ENCODE results near the gene AHSP.
"Not testable (repeated sequence)": the region's sequence is repeated elsewhere in the genome, so short reads cannot be mapped to it uniquely, and the experiment has no call there.

The AHSP gene

DNA sequence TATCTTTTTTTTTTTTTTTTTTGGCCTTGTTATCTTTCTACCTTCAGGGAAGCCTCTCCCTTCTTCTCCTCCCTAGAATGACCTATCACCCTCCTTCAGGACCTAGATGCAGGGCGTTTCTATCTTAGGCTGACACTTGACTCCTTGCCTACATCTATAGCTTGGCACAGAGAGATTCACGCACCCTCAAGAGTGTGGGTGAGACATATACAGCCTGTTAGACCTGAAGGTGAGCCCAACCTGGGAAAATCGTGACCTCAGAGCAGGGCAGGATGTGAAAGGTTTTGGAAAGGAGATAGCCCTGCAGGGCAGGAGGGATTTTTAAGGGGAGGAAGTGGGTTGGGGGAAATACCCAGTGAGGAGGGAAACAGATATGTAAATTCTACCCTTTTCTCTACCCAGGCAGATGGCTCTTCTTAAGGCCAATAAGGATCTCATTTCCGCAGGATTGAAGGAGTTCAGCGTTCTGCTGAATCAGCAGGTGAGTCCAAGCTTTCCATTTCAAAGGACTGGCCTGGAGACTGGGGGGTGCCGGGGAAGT is at the start of gene AHSP:
AHSP (plus strand) TSS at position 167 of the 541 bp plus-strand sequence; CDS start at position 407, 240 bp downstream.
- no peak for DNase-seq

- no peak for DNase-seq
Observed at GRCh38 chr16:31478956-31479355, 48.7 kb upstream of the AHSP start.

GRCh38 chr16:31479751-31480150 is 47.9 kb upstream of the AHSP start:
- no peak for DNase-seq

DNA sequence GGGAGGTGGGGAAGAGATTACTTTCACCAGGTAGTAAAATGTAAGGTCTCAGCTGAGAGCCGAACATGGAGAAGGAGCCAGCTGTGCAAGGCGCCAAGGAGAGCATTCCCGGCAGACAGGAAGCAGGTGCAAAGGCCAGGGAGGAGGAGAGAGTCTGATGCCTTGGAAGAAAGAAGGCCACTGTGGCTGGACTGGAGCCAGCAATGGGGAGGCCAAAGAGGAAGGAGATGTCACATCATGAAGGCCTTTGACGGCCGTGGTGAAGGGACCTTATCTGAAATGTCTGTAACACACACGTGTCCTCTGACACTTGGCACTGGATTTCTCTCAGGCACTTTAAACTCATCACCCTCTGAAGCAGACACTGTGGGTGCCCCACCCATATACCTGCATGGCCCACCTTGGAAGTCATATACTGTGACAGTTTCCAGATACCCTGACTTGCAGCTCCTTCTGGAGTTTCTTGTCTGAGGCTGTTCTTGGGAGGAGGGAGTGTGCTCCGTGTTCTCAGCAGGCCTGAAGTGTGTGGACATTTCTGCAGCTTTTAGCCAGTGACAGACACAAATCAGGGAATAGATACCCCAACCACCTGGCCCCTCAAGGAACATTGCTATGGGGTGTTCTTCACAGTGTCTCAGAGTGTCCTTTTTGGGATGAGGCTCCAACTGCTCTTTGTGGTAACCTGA is 46.7 kb upstream of the AHSP start:
- DNase-seq, result no peak

DNA sequence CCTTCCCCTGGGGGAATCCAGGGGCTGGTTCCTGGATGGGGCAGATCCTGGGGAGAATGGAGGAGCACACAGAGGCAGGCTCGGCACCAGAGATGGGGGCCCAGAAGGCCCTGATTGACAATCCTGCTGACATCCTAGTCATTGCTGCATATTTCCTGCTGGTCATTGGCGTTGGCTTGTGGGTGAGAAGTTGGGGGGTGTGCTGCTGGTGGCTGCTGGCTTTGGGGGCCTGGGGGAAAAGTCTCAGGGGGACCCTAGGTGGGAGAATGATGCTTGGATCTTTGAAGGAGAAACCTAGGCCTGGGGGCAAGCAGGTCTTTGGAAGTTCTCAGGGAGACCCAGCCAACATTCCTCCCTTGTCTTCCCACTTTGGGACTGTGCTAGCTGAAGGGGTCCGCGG is 44.6 kb upstream of the AHSP start, which contains the start of gene SLC5A2:
SLC5A2 (plus strand) TSS at position 43 of the 400 bp plus-strand sequence; CDS start at position 57, 14 bp downstream.
- no peak for DNase-seq

DNA sequence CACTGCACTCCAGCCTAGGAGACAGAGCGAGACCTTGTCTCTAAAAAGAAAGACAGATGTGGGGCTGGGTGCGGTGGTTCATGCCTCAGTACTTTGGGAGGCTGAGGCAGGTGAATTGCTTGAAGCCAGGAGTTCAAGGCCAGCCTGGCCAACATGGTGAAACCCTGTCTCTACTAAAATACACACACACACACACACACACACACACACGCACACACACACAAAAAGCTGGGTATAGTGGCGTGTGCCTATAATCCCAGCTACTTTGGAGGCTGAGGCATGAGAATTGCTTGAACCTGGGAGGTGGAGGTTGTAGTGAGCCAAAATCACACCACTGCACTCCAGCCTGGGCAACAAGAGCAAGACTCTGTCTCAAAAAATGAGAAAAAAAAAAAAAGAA is 43.7 kb upstream of the AHSP start:
- not testable (repeated sequence) for DNase-seq

GRCh38 chr16:31484491-31485171 is 43.1 kb upstream of the AHSP start:
- no peak for DNase-seq

GRCh38 chr16:31485571-31485970 is 42.1 kb upstream of the AHSP start:
- DNase-seq, result no peak

GRCh38 chr16:31486045-31486444 is 41.7 kb upstream of the AHSP start:
- no peak for DNase-seq

- DNase-seq, result no peak
Observed at GRCh38 chr16:31487071-31487719, 40.5 kb upstream of the AHSP start.

DNA sequence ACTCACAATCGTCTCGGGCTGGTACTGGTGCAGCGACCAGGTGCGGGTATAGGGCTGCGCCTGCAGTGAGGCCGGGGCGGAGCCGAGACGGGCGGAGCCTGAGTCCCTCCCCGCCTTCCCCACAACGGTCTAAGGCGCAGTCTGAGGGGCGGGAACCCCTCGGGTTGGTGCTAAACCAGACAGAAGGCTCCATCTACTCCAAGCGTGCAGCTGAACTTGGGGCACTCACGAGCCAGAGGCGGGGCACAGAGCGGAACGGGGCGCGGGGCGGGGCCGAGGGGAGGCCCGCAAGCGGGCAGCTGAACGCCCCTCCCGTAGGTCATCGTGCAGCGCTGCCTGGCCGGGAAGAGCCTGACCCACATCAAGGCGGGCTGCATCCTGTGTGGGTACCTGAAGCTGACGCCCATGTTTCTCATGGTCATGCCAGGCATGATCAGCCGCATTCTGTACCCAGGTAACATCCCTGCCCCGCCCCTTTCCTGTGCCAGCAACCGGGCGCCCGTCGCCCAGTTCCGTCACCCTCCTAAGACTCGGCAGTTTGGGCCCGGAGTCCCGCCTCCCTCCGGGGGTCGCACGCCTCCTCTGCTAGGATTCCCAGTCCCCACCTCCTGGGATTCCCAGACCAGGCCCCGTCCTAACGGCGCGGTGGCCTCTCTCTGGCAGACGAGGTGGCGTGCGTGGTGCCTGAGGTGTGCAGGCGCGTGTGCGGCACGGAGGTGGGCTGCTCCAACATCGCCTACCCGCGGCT is 39.8 kb upstream of the AHSP start:
- peak; percentile 84 for DNase-seq

DNA sequence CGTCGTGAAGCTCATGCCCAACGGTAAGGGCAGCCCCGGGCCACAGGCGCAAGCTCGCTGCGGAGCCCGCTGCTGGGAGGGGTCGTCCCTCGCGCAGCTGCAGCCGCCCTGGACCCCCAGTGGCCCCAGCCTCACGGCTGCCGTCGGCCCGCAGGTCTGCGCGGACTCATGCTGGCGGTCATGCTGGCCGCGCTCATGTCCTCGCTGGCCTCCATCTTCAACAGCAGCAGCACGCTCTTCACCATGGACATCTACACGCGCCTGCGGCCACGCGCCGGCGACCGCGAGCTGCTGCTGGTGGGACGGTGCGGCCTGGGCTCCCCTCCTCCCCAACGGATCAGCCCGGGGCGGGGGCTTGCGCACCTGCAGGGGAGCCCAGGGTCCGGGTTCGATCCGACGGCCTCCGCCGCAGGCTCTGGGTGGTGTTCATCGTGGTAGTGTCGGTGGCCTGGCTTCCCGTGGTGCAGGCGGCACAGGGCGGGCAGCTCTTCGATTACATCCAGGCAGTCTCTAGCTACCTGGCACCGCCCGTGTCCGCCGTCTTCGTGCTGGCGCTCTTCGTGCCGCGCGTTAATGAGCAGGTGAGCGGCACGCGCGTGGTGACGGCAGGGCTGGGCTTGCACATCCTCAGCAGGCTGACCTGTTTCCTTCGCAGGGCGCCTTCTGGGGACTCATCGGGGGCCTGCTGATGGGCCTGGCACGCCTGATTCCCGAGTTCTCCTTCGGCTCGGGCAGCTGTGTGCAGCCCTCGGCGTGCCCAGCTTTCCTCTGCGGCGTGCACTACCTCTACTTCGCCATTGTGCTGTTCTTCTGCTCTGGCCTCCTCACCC is 39.0 kb upstream of the AHSP start:
- no peak for DNase-seq

- DNase-seq, result no peak
Observed at GRCh38 chr16:31489298-31489564, 38.5 kb upstream of the AHSP start.

DNA sequence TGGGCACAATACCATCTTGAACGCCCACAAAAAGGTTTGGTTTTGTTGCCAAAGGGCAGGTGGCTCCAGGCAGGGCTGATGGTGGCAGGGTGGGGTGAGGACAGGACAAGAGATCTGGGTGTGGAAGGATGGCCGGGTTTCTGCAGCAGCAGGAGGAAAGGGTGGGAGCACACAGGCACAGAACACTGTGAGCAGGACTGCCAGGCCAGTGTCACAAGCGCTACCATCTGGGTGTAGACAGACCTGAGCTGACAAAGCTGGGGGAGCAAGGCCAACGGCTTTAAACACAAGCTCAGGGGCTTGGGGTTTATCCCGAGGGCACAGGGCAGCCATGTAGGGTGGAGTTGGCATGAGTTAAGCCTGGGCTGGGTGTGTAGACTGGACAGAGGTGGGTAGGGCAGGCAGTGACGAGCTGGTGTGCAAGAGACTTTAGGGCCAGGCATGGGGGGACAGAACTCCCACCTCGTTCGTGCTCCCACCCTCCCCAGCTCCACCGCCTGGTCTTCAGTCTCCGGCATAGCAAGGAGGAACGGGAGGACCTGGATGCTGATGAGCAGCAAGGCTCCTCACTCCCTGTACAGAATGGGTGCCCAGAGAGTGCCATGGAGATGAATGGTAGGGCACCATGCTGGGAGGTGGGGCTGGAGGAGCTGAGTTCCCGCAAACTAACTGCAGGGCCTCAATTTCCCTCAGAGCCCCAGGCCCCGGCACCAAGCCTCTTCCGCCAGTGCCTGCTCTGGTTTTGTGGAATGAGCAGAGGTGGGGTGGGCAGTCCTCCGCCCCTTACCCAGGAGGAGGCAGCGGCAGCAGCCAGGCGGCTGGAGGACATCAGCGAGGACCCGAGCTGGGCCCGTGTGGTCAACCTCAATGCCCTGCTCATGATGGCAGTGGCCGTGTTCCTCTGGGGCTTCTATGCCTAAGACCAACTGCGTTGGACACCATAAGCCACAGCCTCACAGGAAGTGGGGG is 37.8 kb upstream of the AHSP start:
- DNase-seq, result no peak

DNA sequence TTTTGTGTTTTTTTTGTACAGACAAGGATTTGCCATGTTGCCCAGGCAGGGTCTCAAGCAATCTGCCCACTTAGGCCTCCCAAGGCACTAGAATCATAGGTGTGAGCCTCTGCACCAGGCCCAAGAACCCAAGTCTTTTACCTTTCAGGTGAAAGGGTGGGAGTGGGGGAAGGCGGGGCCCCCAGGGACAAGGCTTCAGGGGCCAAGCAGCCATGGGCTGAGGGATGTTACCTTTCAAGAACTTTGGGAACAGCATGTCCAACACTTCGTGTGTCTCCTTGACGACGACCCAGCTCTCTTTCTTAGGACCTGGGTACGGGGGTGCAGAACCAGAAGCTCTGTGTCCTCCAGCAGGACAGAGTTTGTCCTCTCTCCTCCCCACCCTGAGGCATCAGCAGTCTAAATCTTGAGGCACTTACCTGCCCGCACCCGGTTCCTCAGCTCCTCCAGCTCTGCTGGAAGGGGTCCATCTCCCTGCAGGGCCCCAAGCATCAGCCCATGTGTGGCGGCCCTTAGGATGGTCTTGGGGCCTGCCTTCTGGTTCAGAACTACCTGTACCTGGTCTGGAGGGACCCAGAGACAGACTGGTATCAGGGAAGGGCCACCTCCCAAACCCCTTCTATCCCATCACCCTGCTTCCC is 35.8 kb upstream of the AHSP start:
- DNase-seq, result no peak

DNA sequence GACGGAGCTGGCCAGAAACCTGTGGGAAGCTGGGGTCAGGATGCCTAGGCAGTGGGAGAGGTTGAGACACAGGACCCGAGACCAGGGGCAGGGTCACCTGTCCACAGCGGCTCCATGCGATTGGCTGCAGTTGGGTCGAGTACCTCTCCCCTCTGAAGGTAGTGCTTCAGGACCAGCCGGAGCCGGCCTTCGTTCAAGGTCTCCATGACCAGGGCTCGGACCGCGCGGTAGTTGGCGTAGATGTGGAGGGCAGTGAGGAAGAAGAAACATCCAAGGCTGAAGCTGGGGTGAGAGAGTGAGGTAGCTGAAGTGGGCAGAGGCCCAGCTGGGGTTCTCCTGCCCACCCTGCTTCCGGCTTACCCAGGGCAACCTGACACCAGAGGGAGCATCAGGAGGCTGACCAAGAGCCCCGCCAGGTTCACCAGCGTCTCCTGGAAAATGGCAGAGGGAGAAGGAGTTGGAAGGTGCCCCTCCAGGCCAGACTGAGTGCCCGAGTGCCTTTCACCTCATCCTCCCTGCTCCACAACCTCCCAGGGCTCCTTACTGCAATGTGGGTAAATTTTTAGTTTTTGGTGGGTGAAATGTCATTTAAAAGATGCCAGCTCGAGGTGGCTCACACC is 34.1 kb upstream of the AHSP start:
- DNase-seq, result no peak

DNA sequence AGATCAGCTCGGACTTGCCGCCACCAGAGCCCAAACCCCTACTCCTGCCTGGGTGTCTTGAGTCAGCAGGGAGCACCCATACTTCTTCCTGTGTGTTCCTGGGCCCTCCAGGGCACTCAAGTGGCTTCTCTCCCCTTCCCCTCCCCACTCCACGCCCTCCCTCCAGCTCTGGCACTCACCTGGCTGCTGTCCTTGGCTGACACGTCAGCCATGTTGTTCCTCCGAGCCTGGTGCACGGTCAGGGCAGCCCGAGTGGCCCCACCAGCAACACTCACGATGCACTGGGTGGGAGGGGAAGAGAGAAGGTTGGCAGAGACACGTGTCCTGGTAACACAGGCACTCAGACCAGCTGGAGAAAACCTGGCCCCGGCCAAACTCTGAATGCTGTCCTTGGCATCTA is 31.0 kb upstream of the AHSP start:
- no peak for DNase-seq

GRCh38 chr16:31498493-31498892 is 29.2 kb upstream of the AHSP start:
- no peak for DNase-seq

DNA sequence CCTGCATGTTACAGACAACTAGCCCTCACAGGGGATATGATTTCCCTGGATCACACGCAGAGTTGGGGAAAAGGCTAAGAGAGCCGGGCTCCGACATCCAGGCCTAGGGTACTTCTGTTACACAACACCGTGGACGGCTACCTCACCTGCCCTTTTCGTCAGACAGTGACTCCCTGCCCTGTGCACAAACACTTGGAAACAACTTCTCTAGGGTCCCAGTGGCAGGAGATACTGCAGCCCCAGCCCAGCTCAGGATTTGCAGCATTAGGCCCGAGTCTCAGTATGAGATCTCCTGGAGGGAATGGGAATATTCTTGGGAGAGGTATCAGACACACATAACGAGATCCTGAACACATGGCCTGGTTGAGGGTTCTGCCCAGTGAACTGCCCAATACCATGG is 27.8 kb upstream of the AHSP start:
- no peak for DNase-seq
